Right ventricle myocardium superior (tissue), 1 donor: ENCODE data around the gene TMEFF2. TPM values are rescaled to one million over a fixed set of nuclear protein-coding genes. Genes with fewer than 3 reads are reported as not detected.
A peak's percentile ranks its signal among the peaks of the same experiment; 100 is the strongest.

Experiments used
- ATAC-seq: fragments of 200-7000 bp; cut with Tn5 transposase; one replicate; pipeline ENCODE4 v1.9.1; 2020; ENCODE audit warnings: mild to moderate bottlenecking; ENCODE audit not compliant: poor library complexity
- DNase-seq: peaks from one replicate; pipeline ENCODE4 v3.0.0-alpha.2; 2020
- intact Hi-C: fragments of 100-400 bp; cut with DNase I; formaldehyde crosslinking; loops from one replicate; pipeline ENCODE4 v1.11.2; 2022
- long read RNA-seq: library from polyadenylated mRNA; unstranded; transcript quantifications from one replicate; pipeline ENCODE4 v2.0.0, GENCODE V29; 2021
- total RNA-seq: library from RNA; stranded (reverse); fragmentation: NEBNext Ultra II Directional; extraction: Animal tissue kit (Norgen Biotek cat#: 25700); gene quantifications from one replicate; pipeline ENCODE4 v1.2.1, GENCODE V29; 2021
- donor health status: DM: no; HTN: yes; CAD: no; lungs with severe emphysema.

TMEFF2 gene, protein sequence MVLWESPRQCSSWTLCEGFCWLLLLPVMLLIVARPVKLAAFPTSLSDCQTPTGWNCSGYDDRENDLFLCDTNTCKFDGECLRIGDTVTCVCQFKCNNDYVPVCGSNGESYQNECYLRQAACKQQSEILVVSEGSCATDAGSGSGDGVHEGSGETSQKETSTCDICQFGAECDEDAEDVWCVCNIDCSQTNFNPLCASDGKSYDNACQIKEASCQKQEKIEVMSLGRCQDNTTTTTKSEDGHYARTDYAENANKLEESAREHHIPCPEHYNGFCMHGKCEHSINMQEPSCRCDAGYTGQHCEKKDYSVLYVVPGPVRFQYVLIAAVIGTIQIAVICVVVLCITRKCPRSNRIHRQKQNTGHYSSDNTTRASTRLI
- total RNA-seq = 0.19 TPM
- long read RNA-seq, partial matches to known transcripts = 0 of 4 reads
- long read RNA-seq, other reads (novel, unspliced or antisense) = 2 of 4 reads

GRCh38 chr2:192194866-192195547 is at the start of gene TMEFF2:
TSS of gene TMEFF2 (minus strand) at chr2:192194933. CDS start at chr2:192194524, 409 bp downstream.
- intact Hi-C loops = no loop called here
- peak; percentile 89 for ATAC-seq
- DNase-seq = peak; percentile 78

DNA sequence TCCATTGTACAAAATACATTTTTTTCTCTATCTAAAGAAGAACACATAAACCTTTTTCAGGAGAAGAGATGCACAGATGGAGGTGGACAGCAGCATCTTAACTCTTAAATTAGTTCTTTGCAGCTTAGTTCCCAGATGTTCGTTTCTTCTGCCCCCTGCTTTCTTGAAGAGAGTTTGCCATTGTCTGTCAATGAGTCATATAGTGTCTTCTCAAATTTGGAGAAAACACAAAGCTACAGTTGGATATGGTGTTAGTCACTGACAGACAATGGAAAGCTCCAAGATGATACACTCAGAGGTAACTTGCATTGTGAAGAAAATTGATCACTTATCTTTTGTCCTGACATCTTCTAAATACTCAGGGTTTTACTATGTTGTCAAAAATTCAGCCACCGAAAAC is 48.8 kb upstream of the TMEFF2 start:
- DNase-seq (no peak), ATAC-seq (no peak)
- intact Hi-C loops = no loop called here

DNA sequence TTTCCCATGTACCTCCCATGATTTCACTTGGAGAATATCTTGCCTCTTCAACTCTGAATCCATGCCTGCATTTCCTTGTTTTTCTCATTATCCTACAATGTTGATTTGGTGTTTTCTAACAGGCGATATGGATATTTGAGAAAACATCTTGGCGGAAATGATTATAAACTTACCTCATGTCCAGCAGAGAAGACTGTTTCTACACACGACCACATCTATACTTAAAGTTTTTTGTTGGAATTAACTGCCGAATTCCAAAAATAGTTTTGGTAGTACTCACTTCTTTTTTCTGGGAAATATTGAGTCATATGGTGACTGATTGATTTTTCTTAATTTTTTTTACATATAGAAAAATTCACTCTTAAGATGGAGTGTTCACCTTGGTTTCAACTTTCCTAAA is 41.4 kb upstream of the TMEFF2 start:
- DNase-seq = no peak
- intact Hi-C loops = no loop called here
- ATAC-seq = no peak

- no peak for ATAC-seq
- intact Hi-C loops = no loop called here
Observed at GRCh38 chr2:192230889-192231453, 36.2 kb upstream of the TMEFF2 start.

GRCh38 chr2:192228685-192229084 is 34.0 kb upstream of the TMEFF2 start:
- DNase-seq (no peak), ATAC-seq (no peak)
- intact Hi-C loops = no loop called here

More at GRCh38 chr2:192230889-192231453, 36.2 kb upstream of the TMEFF2 start:
- DNase-seq = no peak

- intact Hi-C loops = no loop called here
- no peak for ATAC-seq
Observed at GRCh38 chr2:192218970-192219369, 24.2 kb upstream of the TMEFF2 start.

DNA sequence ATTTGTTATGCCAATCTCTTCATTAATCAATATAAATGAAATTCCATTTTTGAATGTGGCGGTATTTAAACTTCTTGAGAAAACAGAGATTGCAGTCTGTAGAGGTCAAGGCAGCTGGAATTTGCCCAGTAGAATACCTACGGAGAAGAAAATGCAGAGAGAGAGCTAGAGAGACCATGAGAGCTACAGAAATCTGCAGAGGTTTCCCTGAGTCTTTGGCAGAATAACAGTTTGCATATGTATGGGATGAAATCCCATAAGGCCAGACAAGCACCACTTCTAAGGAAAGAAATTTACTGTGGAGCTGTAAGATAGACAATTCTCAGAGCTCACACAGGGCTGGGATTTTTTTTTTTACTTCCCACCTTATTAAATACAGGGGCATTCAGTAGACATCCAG is 23.6 kb upstream of the TMEFF2 start:
- intact Hi-C loops = no loop called here
- DNase-seq (no peak), ATAC-seq (no peak)

More at GRCh38 chr2:192218970-192219369, 24.2 kb upstream of the TMEFF2 start:
- DNase-seq = no peak

- intact Hi-C loops = no loop called here
- DNase-seq = no peak
- ATAC-seq = no peak
Observed at GRCh38 chr2:192216336-192216735, 21.6 kb upstream of the TMEFF2 start.

- ATAC-seq = no peak
- intact Hi-C loops = no loop called here
- no peak for DNase-seq
Observed at GRCh38 chr2:192215096-192215877, 20.6 kb upstream of the TMEFF2 start.

- ATAC-seq (no peak), DNase-seq (no peak)
- intact Hi-C loops = no loop called here
Observed at GRCh38 chr2:192208848-192209247, 14.1 kb upstream of the TMEFF2 start.

- DNase-seq (no peak), ATAC-seq (no peak)
- intact Hi-C loops = no loop called here
Observed at GRCh38 chr2:192206399-192206798, 11.7 kb upstream of the TMEFF2 start.

DNA sequence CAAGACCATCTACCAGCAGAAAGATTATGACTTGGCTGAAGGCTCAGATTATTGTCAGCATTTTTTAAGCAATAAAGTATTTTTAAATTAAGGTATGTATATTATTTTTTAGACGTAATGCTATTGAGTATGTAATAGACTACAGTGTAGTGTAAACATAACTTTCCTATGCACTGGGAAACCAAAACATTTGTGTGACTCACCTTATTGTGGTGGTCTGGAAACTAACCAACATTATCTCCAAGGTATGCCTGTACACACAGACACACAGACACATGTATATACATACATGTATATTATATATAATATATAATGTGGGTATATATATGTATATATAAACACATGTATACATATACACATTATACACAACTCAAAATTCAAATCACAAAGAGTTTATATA is 9.1 kb upstream of the TMEFF2 start:
- ATAC-seq (no peak), DNase-seq (no peak)
- intact Hi-C loops = no loop called here

- no peak for DNase-seq
- intact Hi-C loops = no loop called here
- ATAC-seq = no peak
Observed at GRCh38 chr2:192202373-192202772, 7.6 kb upstream of the TMEFF2 start.

- intact Hi-C loops = no loop called here
- no peak for DNase-seq
- no peak for ATAC-seq
Observed at GRCh38 chr2:192201116-192201515, 6.4 kb upstream of the TMEFF2 start.

DNA sequence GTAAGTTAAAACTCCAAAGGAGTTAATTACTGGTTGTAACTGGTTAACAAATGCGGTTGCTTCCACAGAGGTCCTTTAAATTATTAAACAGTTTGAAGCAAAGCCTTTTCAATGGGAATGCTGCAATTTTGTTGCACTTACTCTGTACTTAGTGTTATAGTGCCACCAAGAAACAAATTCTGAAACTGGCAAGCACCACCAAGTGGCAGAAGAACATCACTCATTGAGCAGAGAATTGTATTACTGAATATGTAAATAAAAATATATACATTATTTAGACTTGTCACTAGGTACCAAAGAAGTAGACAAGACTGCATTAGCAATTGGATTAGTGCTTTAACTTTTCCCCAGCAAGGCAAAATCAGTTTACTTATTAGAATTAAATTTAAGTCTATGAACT is 2.6 kb upstream of the TMEFF2 start:
- ATAC-seq = no peak
- DNase-seq = no peak
- intact Hi-C loops = no loop called here

DNA sequence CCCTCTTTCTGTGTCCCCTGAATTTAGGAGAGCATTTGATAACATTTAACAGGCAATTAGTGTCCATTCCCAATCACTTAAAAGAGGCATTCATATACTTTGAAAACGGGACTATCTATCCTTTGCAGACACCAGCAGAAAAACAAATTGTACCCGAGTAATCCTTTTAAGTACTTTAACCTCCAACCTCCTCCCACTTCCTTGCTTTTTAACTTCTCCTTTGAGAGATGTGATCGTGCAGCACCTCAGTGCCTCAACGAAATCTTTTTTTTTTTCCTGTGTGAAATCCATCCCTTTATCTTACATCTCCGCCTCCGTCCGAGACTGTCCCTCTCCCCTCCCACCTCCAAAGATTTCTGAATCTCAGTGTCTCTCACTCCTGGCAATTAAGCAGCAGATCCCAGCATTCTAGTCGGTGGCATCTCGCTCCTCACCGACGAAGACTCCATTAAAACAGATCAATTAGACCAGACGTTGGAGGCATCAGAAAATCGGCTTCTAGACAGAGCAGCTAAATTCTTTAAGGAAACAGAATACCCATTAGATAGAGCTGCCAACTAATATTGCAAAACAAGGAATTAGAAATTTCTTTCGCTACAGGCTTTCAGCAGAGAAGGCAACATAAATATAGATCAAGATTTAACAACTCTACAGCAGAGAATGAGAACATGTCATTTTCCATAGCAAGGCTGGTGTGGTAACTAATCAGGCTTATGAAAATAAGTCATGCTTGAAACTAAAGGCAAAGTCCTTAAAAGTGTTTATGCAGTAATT is 1.9 kb upstream of the TMEFF2 start:
- ATAC-seq = no peak
- intact Hi-C loops = no loop called here
- DNase-seq = no peak

DNA sequence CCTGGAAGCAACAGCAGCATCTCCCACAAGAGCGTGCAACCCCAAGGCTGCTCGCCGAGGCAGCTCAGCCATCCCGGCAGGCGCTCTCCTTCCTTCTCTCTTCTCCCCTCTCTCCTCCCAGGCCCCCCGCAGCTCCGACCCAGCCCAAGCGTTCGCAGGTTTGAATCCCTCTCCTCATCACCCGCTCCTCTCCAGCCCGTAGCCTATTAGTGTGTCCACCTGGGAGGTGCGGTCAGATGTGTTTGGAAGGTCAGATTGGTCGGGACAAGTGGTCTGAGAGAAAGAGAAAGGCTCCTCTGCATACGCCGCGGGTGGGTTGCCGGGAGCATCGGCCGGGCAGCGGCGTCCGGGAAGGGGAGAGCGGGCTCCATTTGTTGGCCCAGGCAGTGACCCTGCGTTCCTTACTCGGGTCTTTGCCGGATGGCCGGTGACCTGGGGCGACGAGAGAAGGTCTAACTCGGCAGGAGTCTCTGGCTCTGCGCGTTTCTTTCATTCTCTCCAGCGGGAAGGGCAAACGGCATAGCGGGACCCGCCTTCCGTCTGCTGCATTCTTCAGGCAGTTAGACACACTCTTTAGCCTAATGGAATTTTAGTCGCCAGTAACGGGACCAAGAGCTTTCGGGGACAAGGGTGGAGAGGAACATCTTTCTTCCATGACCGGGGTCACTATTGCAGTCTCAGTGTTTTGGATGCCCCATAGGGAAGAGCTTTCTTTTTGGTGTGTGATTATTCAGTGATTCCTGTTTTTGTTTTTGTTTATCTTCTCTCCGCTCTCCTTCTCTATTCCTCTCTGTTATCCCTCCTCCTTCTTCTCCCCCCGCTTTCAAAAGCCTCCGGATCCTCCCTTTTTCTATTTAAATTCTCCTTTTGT is 1.1 kb upstream of the TMEFF2 start:
- intact Hi-C loops = no loop called here
- DNase-seq (peak; percentile 40), ATAC-seq (peak; percentile 59)
